RPMI7951 (cell line): ENCODE data around the gene SNX25. TPM values are rescaled to one million over a fixed set of nuclear protein-coding genes. Genes with fewer than 3 reads are reported as not detected.
A peak's percentile ranks its signal among the peaks of the same experiment; 100 is the strongest.
"Not testable (repeated sequence)": the region's sequence is repeated elsewhere in the genome, so short reads cannot be mapped to it uniquely, and the experiment has no call there.

Experiments used
- DNase-seq: peaks from one replicate; pipeline ENCODE4 v3.0.0-alpha.2; 2012; ENCODE audit warnings: low read depth
- total RNA-seq: library from RNA; depleted of rRNA; stranded (reverse); fragments of >200 nt; shearing (Covaris generic); gene quantifications from 2 replicates; pipeline ENCODE4 v1.2.3, GENCODE V29; 2014

The SNX25 gene
- total RNA-seq, 1 experiment from 2014 or later = 18.3 TPM

DNA sequence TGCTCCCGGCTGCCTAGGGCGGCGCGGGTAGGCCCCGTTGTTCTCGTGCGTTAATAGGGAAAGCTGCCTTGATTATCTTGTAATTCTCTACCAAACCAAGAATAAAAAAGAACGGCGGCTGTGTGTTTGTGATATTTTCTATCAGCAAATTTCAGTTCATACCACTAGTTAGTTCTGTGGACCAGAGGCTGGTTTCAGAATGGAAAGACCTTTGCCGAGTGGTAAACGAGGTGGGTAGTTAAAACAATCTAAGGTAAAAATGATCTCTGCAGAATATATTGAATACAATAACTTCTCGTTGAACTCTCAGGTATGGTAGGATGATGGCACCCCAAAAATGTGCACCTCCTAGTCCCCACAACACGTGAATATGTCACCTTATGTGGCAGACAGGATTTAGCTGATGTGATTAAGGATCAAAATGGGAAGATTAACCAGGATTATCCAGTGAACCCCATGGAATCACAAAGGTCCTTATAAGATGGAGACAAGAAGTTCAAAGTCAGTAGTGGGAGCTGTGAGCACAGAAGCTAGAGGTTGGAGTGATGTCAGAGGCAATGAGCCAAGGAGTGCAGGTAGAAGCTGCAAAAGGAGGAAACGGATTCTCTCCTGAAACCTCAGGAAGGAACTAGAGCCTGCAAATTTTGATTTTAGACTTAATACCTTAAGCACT, 5.0 kb upstream of the SNX25 start:
- DNase-seq = no peak

GRCh38 chr4:185205073-185205472, 4.3 kb upstream of the SNX25 start:
- not testable (repeated sequence) for DNase-seq

GRCh38 chr4:185205697-185206342, 3.6 kb upstream of the SNX25 start:
- DNase-seq = no peak

- no peak for DNase-seq
These were observed 1.9 kb upstream of the SNX25 start for GRCh38 chr4:185207466-185207865.

GRCh38 chr4:185209852-185210101, 379 bp downstream of the SNX25 start:
- not testable (repeated sequence) for DNase-seq

DNA sequence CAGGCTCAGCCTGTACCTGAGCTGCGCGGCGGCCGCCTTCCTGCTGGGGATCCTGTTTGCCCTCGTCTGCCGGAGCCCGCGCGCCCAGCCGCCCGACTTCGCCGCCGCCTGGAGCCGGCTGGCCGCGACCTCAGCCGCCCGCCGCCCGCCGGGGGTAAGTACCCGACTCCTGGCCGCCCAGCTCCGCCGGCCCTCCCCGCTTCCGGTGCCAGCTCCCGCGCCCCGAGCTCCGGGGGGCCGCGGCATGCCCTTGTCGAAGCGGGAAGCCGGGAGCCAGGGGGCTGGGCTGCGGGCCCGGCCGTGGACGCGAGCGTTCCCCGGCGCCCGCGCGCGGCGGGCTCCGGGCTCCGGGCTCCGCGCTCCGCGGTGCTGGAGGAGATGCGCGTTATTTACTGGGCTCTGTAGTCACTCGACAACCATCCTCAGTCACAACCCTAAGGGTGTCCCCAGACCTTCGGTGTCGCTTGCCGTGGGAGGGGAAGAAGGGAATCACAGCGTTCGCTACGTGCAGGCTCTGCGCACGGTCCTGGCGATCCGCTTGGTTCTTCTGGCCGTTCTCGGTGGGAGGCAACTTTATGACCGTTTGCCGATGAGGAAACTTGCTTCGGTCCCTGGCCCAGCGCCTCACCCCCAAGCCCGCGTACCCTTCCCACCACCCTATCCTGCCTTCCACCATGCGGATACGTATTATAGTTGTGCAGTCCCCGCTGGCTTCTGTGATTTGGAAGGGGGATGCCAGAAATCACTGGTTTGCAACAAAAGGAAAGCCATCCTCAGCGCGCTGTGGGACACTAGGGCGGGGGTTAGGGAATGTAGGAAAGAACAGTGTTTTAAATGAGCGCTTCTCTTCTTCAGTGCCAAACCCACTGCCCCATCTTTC, 944 bp downstream of the SNX25 start:
- peak; percentile 61 for DNase-seq

- DNase-seq = no peak
These were observed 1.6 kb downstream of the SNX25 start for GRCh38 chr4:185211035-185211434.

DNA sequence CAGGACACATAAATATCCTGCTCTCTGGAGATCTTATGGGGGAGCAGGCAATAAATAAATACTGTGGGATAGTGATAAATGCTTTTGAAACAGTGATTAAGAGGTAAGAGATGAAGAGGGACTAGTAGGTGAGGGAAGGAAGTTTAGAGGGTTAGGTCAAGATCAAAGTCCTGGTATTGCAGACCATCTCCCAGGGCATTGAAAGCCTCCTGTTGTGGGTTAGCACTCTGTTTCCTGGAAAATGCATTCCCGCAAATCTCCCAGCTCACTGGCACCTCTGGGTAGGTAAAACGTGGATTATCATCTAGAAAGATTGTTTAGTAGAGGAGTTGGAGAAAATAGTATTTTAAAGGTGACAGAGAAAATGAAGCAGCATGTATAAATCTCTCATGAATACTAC, 2.2 kb downstream of the SNX25 start:
- DNase-seq = no peak

DNA sequence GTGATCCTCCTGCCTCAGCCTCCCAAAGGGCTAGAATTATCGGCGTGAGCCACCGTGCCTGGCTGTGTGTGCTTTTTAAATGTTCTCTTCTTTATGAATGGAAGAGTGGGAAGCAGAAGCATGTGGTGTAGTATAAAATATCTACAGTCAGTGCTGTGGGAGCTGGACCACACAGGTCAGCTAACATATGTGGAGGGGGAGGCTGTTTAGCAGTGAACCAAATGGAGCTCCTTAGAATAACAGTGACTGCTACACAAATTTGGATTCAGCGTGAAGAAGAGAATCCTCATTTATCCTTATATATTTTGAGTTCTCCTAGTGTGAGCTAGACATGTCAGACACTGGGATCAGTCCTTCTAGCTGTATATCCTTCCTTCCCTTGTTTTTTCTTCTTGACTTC, 3.2 kb downstream of the SNX25 start:
- DNase-seq = no peak

DNA sequence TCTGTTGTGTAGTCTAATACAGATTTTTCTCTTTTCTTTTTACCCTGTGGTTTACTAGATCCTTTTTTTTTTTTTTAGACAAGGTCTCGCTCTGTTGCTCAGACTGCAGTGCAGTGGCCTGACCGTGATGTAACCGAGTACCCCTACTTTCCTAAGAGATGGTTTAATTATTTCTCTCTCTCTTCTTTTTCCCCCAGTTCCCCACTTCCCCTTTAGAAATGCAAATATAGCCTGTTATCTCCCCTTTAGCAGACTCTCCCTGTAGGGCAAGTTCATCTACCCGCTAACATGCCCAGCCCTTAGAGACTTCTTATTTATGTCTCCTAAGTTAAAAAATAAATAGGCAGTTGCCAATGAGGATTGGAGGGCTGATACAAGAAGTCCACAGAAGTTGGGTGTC, 4.5 kb downstream of the SNX25 start:
- DNase-seq = no peak

DNA sequence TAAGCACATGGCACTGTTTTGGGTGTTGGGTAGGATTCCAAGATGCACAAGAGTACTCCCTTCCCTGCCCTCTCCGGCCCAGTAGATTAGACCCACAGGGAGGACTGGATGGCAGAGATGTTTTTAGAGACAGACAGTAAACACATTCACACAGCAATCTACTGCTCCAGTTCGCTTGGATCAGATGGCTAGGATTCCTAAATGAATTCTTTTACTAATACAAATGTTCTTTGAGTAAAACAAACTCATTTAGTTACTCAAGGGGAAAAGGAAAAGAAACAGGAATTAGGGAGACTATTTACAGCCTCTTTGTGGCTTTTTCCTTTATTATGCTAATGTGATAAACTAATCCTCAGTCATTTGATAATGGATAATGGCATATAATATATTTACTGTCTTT, 5.9 kb downstream of the SNX25 start:
- no peak for DNase-seq

DNA sequence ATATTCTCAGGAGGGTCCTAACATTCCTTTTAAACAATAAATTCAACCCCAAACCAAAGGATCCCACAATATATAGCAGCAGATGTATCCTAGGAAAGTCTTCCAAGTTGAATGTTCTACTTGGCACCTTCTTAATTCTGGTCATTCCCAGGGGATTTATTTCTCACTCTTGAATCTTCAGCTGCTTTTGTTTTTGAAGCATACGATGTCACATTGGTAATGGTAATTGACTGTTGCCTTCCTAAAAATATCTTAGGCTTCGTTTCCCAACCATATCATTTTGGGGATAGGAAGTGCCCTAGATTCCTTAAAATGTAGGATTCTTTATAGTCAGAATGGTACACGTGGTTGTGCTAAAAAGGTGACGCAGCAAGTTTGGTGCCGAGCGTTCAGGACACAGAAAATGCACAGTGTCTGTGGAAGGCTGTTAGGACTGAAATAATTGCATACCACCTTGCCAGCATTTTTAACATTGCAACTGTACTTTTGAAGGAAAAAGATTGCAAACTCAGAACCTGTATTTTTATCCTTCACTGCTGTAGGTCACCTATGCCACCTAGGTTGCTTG, 8.1 kb downstream of the SNX25 start:
- no peak for DNase-seq

DNA sequence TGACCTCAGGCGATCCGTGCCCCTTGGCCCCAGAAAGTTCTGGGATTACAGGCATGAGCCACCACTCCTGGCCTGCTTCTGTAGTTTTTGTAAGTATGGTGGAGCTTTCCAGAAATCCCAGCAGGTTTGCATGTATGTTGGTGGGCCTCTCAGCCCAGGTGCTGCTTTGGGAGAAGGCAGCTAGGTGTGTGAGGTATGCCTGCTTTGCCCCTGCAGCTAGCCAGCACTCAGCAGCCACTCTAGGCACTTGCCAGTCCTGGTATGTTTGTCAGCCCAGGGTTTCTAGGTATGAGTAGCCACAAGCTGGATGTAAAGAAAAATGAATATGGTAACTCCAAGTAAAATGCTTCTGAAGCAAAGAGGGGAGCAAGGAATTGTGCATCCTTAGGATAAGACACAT, 8.9 kb downstream of the SNX25 start:
- no peak for DNase-seq

GRCh38 chr4:185219551-185220344, 10.3 kb downstream of the SNX25 start:
- peak; percentile 79 for DNase-seq

- DNase-seq = no peak
These were observed 12.1 kb downstream of the SNX25 start for GRCh38 chr4:185221491-185221890.

- no peak for DNase-seq
These were observed 12.5 kb downstream of the SNX25 start for GRCh38 chr4:185221912-185222311.

DNA sequence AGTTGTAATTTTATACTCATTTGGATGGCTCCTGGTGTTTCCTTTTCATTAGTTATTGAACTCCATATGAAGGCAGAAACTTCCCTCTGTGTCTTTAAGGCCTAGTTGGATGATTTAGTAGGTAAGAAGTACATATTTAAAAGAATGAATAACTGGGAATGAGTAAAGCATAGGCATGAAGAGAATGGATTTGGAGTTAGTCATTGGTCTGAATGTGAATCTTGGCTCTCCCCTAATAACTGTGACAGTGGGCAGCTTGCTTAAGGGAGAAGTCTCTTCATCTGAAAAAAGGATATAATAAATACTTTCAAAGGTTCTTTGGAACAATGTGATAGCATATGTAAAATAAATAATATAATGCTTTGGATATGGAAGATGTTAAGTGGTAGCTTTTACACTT, 13.2 kb downstream of the SNX25 start:
- no peak for DNase-seq

DNA sequence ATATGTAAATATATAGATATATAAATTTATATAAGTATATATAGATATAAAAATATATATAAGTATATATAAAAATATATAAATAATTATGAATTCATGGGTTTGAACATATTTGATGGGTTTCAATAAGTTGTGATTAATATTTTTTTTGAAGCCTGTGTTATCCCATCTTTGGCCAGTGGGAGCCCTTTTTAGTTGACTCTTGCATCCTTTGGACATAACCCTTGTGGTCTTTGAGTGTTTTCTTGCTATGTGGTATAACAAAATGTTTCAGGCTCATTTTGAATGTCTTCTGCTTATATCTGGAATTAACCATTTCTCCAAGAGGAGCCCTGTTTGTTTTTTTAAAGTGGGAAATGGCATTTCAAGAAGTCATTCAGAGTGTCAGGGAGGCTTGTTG, 15.2 kb downstream of the SNX25 start:
- no peak for DNase-seq

GRCh38 chr4:185225940-185226339, 16.5 kb downstream of the SNX25 start:
- DNase-seq = no peak

GRCh38 chr4:185227131-185227551, 17.7 kb downstream of the SNX25 start:
- DNase-seq = no peak

- no peak for DNase-seq
These were observed 18.4 kb downstream of the SNX25 start for GRCh38 chr4:185227713-185228278.
